ENCODE data around the gene AGAP1.

DNA sequence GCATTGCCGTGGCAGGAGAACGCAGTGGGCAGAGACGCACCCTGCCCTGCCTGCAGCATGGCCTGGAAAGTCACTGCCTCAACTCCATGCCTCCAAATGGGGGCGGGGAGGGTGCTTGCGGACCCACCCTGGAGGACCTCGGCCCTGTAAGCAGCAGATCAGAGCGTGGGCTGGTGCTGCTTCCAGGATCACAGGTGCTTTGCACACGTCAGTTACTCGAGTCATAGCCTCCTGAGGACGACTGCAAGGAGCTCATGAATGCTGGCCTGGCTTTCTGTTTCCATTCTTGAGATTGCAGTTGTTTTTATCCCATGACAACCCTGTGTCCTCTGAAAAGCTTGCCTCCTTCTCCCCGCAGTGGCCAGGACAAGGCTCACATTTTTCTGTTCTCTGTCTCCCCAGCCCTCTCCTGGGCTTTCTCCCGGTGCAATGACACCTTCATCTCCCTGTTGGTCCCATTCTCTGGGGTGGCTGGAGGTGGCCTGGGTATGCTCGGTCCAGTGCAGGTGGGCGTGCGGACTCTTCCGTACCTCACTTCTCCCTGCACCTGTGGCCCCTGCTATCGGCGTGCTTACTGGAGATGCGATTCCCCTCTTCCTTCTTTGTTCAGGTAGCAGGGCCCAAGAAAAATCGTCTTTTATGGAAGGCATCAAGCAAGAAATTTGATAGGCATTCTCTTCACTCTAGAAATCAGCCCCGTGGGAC lies 466.3 kb downstream of the AGAP1 start:
- no peak for TF ChIP-seq POLR2A (IDR thresholded peaks at IDR 0.05)
- TF ChIP-seq, protein P1, sequence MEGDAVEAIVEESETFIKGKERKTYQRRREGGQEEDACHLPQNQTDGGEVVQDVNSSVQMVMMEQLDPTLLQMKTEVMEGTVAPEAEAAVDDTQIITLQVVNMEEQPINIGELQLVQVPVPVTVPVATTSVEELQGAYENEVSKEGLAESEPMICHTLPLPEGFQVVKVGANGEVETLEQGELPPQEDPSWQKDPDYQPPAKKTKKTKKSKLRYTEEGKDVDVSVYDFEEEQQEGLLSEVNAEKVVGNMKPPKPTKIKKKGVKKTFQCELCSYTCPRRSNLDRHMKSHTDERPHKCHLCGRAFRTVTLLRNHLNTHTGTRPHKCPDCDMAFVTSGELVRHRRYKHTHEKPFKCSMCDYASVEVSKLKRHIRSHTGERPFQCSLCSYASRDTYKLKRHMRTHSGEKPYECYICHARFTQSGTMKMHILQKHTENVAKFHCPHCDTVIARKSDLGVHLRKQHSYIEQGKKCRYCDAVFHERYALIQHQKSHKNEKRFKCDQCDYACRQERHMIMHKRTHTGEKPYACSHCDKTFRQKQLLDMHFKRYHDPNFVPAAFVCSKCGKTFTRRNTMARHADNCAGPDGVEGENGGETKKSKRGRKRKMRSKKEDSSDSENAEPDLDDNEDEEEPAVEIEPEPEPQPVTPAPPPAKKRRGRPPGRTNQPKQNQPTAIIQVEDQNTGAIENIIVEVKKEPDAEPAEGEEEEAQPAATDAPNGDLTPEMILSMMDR (IDR thresholded peaks at IDR 0.05): no peak
- TF ChIP-seq POLR2AphosphoS5 (IDR thresholded peaks at IDR 0.05): no peak

Measured in sigmoid colon (tissue), 4 donors.